Activated CD4-positive, CD25-positive, alpha-beta regulatory T cell (primary cell): ENCODE data around the gene LDB2.

Source experiments
- DNase-seq, 4 experiments: peaks; one replicate each; lab custom pipeline; 2025; lab: John Stamatoyannopoulos, UW

LDB2 gene

GRCh38 chr4:16685536-16685935 is 212.9 kb downstream of the LDB2 start:
- DNase-seq = no peak

GRCh38 chr4:16684935-16685334 is 213.5 kb downstream of the LDB2 start:
- no peak for DNase-seq

GRCh38 chr4:16684097-16684496 is 214.3 kb downstream of the LDB2 start:
- no peak for DNase-seq

GRCh38 chr4:16682975-16683374 is 215.5 kb downstream of the LDB2 start:
- DNase-seq = no peak

GRCh38 chr4:16677001-16677944 is 221.2 kb downstream of the LDB2 start:
- DNase-seq = no peak

- DNase-seq = no peak
Observed at GRCh38 chr4:16676230-16676770, 222.1 kb downstream of the LDB2 start.

- DNase-seq = no peak
Observed at GRCh38 chr4:16674082-16674481, 224.4 kb downstream of the LDB2 start.

- no peak for DNase-seq
Observed at GRCh38 chr4:16672421-16672820, 226.0 kb downstream of the LDB2 start.

GRCh38 chr4:16671741-16672140 is 226.7 kb downstream of the LDB2 start:
- DNase-seq = no peak

- no peak for DNase-seq
Observed at GRCh38 chr4:16670727-16671126, 227.7 kb downstream of the LDB2 start.

GRCh38 chr4:16669036-16669435 is 229.4 kb downstream of the LDB2 start:
- DNase-seq = no peak

GRCh38 chr4:16668488-16668887 is 230.0 kb downstream of the LDB2 start:
- no peak for DNase-seq

- DNase-seq = no peak
Observed at GRCh38 chr4:16667464-16667863, 231.0 kb downstream of the LDB2 start.

GRCh38 chr4:16665942-16666551 is 232.4 kb downstream of the LDB2 start:
- DNase-seq = no peak

- no peak for DNase-seq
Observed at GRCh38 chr4:16663732-16664131, 234.7 kb downstream of the LDB2 start.

- DNase-seq = no peak
Observed at GRCh38 chr4:16663307-16663706, 235.1 kb downstream of the LDB2 start.

- DNase-seq = no peak
Observed at GRCh38 chr4:16661813-16662212, 236.6 kb downstream of the LDB2 start.

- no peak for DNase-seq
Observed at GRCh38 chr4:16660656-16661055, 237.8 kb downstream of the LDB2 start.

GRCh38 chr4:16659694-16660093 is 238.8 kb downstream of the LDB2 start:
- DNase-seq = no peak

GRCh38 chr4:16659079-16659478 is 239.4 kb downstream of the LDB2 start:
- no peak for DNase-seq

- no peak for DNase-seq
Observed at GRCh38 chr4:16658183-16658582, 240.3 kb downstream of the LDB2 start.

GRCh38 chr4:16655111-16655510 is 243.3 kb downstream of the LDB2 start:
- no peak for DNase-seq

GRCh38 chr4:16652732-16653305 is 245.6 kb downstream of the LDB2 start:
- DNase-seq = no peak
